Effector memory CD4-positive, alpha-beta T cell (primary cell): ENCODE results near the gene GTF2F1.

Experiments
- DNase-seq, 3 donors: peaks; one replicate each; pipeline ENCODE4 v3.0.0-alpha.2; 2020
- H3K27ac ChIP-seq: 2 replicates; pipeline ENCODE4 v1.7.0; 2013; ENCODE audit warnings: mild to moderate bottlenecking, low read length, moderate library complexity; ENCODE audit not compliant: insufficient read depth, poor library complexity, severe bottlenecking
- H3K27me3 ChIP-seq: replicated peaks from 2 replicates; pipeline ENCODE4 v1.7.0; 2013; ENCODE audit warnings: mild to moderate bottlenecking, low read length; ENCODE audit not compliant: insufficient read depth, control insufficient read depth, poor library complexity, severe bottlenecking
- H3K36me3 ChIP-seq: 2 replicates; pipeline ENCODE4 v1.7.0; 2013; ENCODE audit warnings: mild to moderate bottlenecking, low read length, moderate library complexity; ENCODE audit not compliant: control insufficient read depth, insufficient read depth
- H3K4me1 ChIP-seq: 2 replicates; pipeline ENCODE4 v1.7.0; 2013; ENCODE audit warnings: low read length, mild to moderate bottlenecking; ENCODE audit not compliant: control insufficient read depth, insufficient read depth, poor library complexity, severe bottlenecking
- H3K4me3 ChIP-seq: 2 replicates; pipeline ENCODE4 v1.7.0; 2013; ENCODE audit warnings: low read length, low read depth, mild to moderate bottlenecking; ENCODE audit not compliant: insufficient read depth, poor library complexity, severe bottlenecking
- H3K9me3 ChIP-seq: 2 replicates; pipeline ENCODE4 v1.7.0; 2013; ENCODE audit warnings: mild to moderate bottlenecking, low read length, moderate library complexity; ENCODE audit not compliant: control insufficient read depth

The GTF2F1 gene

GRCh38 chr19:6340493-6341201 lies 52.3 kb downstream of the GTF2F1 start:
- H3K27me3 ChIP-seq: no peaks in the 10 kb centered on the region
- H3K9me3 ChIP-seq: no peaks in the 10 kb centered on the region
- no peaks in the 10 kb centered on the region for H3K4me1 ChIP-seq
- DNase-seq: no peak
- H3K36me3 ChIP-seq: no peaks in the 10 kb centered on the region
- H3K27ac ChIP-seq: no peak overlapping the region
- H3K4me3 ChIP-seq: no peak overlapping the region

GRCh38 chr19:6334490-6335285 lies 58.3 kb downstream of the GTF2F1 start:
- Histone ChIP-seq H3K36me3 (no peaks in the 10 kb centered on the region), H3K27me3 (no peaks in the 10 kb centered on the region), H3K4me1 (no peaks in the 10 kb centered on the region), H3K9me3 (no peaks in the 10 kb centered on the region), H3K27ac (no peak overlapping the region), H3K4me3 (no peak overlapping the region)
- DNase-seq: no peak

GRCh38 chr19:6333439-6333838 lies 59.5 kb downstream of the GTF2F1 start, which contains the start of gene ACER1:
Gene ACER1 (minus strand): TSS chr19:6333612. CDS start chr19:6333551, 61 bp downstream.
- DNase-seq: no peak
- no peaks in the 10 kb centered on the region for H3K9me3 ChIP-seq

More at GRCh38 chr19:6333439-6333838, 59.5 kb downstream of the GTF2F1 start, which contains the start of gene ACER1:
- H3K36me3 ChIP-seq: no peaks in the 10 kb centered on the region
- no peak within 1 kb of the TSS for H3K27ac ChIP-seq
- no peak within 1 kb of the TSS for H3K4me3 ChIP-seq
- no peaks in the 10 kb centered on the region for H3K27me3 ChIP-seq
- no peaks in the 10 kb centered on the region for H3K4me1 ChIP-seq
